Activated naive CD4-positive, alpha-beta T cell treated with Interleukin-2 at 50 U/mL for 16 hours (primary cell): ENCODE data around the gene MGAT3.

Source experiments
- DNase-seq: peaks from one replicate; pipeline ENCODE4 v3.0.0-alpha.2; 2020

Gene MGAT3

DNA sequence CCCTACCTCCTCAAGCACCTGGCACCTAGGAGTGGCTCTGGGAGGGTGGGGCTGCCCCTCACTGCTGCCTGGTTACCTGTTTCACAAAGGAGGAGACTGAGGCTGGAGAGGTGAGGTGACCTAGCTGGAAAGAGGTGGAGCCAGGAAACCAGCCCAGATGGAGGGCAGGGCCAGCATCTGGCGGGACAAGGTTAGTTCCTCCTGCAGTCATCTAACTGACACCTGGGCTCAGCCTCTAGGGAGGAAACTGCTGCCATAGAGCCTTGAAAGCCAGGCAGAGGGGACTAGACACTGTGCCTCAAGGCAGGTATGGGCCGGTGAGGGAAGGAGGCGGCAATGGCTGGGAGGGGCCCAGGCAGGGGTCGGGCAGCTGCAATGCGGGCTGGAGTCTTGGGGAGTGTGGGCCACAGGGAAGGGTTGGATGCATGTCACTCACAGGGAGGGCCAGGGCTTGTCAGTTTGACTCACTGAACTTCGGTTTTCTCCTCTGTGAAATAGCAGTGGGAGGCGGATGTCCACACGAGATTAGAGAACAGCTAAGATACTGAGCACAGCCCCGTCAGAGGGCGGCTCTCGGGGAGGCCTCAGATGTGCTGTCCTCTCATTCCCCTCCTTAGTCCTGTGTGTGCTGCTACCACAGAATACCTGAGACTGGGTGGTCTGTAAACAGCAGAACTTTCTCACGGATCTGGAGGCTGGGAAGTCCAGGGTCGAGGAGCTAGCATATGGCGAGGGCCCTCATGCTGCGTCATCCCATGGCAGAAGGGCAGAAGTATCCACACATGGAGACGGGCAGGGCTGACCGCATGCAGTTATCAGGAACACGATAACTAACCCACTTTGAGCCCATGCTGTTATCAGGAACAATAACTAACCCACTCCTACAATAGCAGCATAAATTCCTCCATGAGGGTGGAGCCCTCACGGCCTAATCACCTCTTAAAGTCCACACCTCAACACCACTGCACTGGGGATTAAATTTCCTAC is 16.1 kb downstream of the MGAT3 start:
- no peak for DNase-seq

- DNase-seq: no peak
These were observed 17.0 kb downstream of the MGAT3 start for GRCh38 chr22:39473851-39474250.

GRCh38 chr22:39474351-39475111 is 17.7 kb downstream of the MGAT3 start:
- no peak for DNase-seq

DNA sequence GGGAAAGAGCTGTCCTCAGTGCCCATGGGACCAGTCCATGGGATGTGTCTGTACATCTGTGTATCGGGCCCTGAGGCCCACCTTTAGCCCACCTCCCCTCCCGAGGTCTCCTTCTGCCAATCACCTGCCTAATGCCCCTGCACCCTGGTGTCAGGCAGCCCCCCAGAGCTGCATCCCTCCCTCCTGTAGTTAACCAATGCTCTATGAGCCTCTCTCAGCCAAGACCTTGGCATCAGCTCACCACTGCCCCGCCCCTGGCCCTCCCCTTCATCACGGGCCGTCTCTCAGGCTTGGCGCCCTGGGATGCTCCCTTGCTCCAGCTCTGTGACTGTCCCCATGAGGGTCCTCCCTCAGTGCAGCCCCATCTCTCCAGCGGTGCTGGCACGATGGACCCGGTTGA is 18.5 kb downstream of the MGAT3 start:
- no peak for DNase-seq

- no peak for DNase-seq
These were observed 19.1 kb downstream of the MGAT3 start for GRCh38 chr22:39475902-39476301.

- DNase-seq: no peak
These were observed 19.9 kb downstream of the MGAT3 start for GRCh38 chr22:39476664-39477063.

DNA sequence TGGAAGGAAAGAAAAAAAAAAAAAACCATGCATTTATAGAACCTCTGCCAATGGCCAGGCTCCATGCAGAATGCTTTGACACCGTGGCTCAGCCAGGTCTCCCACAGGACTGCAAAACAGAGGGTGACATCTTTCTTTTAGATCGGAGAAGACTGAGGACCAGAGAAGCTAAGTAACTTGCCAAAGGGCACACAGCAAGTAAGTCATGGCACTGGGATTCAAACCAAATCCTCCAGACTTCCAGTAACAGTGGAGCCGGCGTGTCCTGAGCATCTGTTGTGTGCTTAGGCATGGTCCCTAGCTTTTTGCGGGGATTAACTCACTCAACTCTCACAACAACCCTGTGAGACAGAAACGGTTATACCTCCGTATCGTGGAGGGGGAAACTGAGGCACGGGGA is 20.7 kb downstream of the MGAT3 start:
- no peak for DNase-seq

GRCh38 chr22:39478441-39478850 is 21.6 kb downstream of the MGAT3 start:
- DNase-seq: peak; percentile 15

- DNase-seq: no peak
These were observed 22.4 kb downstream of the MGAT3 start for GRCh38 chr22:39479254-39479653.

DNA sequence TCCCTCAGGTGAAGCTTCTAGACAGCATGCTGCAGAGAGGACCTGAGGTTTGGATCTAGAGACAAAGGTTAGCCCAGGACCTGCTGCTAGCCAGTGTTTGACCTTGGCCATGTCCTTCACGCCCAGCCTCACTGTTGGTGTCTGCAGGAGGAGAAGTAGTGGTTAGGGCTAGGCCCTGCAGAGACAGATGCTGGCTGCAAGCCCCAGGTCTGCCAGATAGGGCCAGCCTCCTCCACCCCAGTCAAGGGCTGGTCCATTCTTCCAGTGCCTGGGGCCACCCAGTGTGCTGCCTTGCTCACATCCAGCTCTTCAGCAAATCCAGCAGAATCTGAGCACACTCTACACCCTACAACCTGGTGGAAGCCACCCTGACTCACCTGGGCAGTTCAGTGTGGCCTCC is 23.7 kb downstream of the MGAT3 start:
- no peak for DNase-seq

GRCh38 chr22:39481054-39481453 is 24.2 kb downstream of the MGAT3 start:
- no peak for DNase-seq

GRCh38 chr22:39481595-39481994 is 24.8 kb downstream of the MGAT3 start:
- no peak for DNase-seq

DNA sequence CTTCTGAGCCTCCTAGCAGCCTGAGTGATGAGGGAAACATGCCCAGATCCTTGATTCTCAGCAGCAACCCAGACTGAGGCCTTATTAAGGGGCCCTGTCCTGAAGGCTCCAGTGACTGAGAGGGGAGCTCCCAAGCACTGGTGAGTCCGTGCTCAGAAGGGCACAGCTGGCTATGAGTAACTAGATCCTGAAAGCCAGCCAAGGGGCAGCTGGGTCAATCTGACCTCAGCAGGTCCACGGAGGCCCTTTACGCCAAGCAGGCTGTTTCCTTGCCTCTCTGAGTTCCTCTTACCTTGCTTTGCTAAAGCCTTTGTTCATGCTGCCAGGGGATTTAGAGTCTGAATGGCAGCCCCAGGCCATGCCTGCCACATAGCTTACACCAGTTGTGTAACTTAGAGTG is 26.0 kb downstream of the MGAT3 start:
- DNase-seq: no peak

DNA sequence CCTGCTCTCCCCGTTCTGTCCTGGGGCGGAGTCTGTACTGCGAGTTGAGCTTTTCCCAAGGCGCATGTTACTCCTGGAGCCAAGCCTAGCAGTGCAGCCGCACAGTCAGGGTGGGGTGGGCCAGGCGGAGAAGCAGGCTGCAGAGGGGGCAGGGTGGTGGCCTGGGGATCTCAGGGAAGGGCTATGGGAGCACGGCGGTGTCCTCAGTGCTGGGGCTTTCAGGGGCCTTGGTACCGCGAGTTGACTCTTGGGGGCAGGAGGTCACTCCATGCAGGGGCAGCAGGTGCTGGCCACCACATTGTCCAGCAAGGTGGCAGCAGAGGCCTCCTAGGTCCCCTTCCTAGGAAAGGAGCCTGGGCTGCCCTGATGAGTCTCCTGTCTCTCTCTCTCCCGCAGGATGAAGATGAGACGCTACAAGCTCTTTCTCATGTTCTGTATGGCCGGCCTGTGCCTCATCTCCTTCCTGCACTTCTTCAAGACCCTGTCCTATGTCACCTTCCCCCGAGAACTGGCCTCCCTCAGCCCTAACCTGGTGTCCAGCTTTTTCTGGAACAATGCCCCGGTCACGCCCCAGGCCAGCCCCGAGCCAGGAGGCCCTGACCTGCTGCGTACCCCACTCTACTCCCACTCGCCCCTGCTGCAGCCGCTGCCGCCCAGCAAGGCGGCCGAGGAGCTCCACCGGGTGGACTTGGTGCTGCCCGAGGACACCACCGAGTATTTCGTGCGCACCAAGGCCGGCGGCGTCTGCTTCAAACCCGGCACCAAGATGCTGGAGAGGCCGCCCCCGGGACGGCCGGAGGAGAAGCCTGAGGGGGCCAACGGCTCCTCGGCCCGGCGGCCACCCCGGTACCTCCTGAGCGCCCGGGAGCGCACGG is 30.4 kb downstream of the MGAT3 start:
- DNase-seq: no peak

GRCh38 chr22:39487826-39488520 is 31.2 kb downstream of the MGAT3 start:
- DNase-seq: no peak

DNA sequence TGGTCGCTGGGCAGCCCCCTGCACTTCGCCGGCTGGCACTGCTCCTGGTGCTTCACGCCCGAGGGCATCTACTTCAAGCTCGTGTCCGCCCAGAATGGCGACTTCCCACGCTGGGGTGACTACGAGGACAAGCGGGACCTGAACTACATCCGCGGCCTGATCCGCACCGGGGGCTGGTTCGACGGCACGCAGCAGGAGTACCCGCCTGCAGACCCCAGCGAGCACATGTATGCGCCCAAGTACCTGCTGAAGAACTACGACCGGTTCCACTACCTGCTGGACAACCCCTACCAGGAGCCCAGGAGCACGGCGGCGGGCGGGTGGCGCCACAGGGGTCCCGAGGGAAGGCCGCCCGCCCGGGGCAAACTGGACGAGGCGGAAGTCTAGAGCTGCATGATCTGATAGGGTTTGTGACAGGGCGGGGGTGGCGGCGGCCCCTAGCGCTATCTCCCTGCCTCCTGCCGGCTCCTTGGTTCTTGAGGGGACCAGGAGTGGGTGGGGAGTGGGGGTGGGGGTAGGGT is 31.8 kb downstream of the MGAT3 start:
- DNase-seq: no peak

- DNase-seq: no peak
These were observed 32.6 kb downstream of the MGAT3 start for GRCh38 chr22:39489094-39490068.

GRCh38 chr22:39490135-39490798 is 33.5 kb downstream of the MGAT3 start:
- DNase-seq: peak; percentile 83

- no peak for DNase-seq
These were observed 34.3 kb downstream of the MGAT3 start for GRCh38 chr22:39490966-39491680.

GRCh38 chr22:39491696-39492095 is 34.9 kb downstream of the MGAT3 start:
- DNase-seq: no peak
